Measurements from ENCODE around the gene PPP2R5B.

Gene PPP2R5B

DNA sequence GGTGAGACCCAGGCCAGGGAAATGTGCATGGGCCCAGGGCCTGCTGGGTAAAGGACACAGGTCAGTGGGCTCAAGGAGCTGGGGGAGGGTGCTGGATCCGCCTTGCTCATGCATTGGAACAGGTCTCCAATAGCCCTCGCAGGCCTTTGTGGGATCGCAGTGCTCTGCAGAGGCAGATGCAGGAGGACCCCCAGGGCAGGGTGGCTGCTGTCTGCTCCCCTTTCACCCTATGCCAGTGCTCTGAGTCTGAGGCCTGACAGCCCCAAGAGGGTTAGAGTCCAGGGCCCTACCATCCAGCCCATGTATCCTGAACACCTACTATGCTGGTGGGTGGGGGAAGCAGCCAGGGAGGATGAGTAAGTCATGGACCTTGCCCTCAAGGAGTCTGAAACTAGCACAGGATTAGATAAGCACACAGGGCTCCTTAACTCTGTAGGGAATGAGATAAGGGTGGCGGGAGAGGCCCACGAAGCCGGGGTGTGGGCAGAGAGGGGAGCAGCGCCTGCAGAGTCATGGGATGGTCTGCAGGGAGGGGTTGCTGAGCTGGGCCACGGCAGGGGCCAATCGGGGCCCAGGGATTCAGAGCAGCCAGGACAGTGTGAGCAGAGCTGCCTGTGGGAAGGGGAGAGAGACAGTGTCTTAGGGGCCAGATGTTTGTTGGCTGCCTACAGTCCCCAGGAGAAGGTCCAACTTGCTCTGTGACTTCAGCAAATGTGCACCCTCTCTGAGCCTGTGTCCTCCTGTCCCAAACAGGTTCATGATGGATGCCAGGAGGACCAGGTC, 35.6 kb upstream of the PPP2R5B start:
- no peak for DNase-seq (ENCODE audit: low read depth)
- TF ChIP-seq, protein P1, sequence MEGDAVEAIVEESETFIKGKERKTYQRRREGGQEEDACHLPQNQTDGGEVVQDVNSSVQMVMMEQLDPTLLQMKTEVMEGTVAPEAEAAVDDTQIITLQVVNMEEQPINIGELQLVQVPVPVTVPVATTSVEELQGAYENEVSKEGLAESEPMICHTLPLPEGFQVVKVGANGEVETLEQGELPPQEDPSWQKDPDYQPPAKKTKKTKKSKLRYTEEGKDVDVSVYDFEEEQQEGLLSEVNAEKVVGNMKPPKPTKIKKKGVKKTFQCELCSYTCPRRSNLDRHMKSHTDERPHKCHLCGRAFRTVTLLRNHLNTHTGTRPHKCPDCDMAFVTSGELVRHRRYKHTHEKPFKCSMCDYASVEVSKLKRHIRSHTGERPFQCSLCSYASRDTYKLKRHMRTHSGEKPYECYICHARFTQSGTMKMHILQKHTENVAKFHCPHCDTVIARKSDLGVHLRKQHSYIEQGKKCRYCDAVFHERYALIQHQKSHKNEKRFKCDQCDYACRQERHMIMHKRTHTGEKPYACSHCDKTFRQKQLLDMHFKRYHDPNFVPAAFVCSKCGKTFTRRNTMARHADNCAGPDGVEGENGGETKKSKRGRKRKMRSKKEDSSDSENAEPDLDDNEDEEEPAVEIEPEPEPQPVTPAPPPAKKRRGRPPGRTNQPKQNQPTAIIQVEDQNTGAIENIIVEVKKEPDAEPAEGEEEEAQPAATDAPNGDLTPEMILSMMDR (IDR thresholded peaks at IDR 0.05; ENCODE audit: low read depth, low read length, missing control alignments): no peak
- no peak overlapping the region for H3K4me3 ChIP-seq (ENCODE audit: low read depth, low read length)

DNA sequence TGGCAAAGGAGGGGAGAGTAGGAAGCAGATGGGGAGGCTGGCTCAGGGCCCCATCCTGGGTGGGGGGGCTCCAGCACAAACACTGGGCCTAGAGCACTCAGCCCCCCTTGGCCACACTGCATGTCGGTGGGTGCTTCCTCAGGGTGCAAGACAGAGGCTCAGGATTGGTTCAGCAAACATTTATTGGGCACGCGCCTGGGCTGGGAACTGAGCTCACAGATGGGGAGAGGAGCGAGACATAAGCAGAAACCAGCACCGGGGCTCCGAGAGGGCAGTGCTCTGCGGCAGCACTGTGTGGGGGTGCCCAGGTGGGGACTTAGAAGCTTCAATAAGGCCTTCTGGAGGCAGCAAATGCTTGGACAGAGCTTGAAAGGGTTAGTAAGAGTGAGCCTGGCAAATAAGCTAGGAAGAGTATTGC, 34.0 kb upstream of the PPP2R5B start:
- no peak for DNase-seq (ENCODE audit: low read depth)
- H3K4me3 ChIP-seq (ENCODE audit: low read depth, low read length): no peak overlapping the region
- TF ChIP-seq, protein P1 (IDR thresholded peaks at IDR 0.05; ENCODE audit: low read depth, low read length, missing control alignments): no peak

DNA sequence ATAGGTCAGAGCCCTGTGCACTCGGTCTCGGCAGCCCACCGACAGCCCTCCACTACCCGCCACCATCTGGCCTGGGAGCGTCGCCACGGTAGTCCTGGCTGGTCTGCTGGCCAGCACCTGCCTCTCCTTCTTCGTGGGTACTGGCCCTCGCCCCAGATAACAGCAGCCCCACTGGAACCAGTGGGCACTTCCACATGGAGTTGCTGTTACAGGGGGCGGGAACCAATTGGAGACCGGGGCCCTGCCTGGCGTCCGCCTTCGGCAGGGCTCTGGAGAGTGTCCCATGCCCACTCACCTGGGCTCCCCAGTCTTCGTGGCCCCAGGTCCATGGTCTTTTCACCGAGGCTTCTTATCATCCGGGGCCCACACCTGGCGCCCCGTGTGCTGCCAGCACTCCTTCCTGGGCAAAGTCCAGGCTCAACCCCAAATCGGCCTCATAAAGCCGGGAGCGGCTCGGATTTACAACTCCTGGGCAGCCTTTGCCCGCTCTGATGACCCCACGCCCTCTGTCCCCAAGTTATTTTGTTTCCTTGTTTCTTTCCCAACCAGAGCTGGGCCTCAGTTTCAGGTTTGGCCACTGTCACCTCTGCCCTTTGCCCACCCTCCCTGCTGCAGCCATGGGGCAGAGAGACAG, 33.2 kb upstream of the PPP2R5B start:
- H3K4me3 ChIP-seq (ENCODE audit: low read depth, low read length): no peak overlapping the region
- DNase-seq (ENCODE audit: low read depth): no peak
- TF ChIP-seq, protein P1 (IDR thresholded peaks at IDR 0.05; ENCODE audit: low read depth, low read length, missing control alignments): no peak

DNA sequence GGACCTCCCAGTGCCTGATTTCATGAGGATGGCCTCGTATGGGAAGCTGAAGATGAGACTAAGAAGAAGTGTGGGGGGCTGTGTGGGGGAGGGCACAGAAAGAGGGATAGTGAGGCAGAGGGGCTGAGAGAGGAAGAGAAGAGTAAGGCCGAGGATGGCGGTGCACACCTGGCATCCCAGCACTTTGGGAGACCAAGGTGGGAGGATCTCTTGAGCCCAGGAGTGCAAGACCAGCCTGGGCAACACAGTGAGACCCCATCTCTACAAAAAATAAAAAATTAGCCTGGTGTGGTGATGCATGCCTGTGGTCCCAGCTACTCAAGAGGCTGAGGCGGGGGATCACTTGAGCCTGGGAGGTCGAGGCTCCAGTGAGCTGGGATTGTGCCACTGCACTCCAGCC, 32.6 kb upstream of the PPP2R5B start:
- TF ChIP-seq, protein P1 (IDR thresholded peaks at IDR 0.05; ENCODE audit: low read depth, low read length, missing control alignments): no peak
- DNase-seq (ENCODE audit: low read depth): no peak
- no peak overlapping the region for H3K4me3 ChIP-seq (ENCODE audit: low read depth, low read length)

DNA sequence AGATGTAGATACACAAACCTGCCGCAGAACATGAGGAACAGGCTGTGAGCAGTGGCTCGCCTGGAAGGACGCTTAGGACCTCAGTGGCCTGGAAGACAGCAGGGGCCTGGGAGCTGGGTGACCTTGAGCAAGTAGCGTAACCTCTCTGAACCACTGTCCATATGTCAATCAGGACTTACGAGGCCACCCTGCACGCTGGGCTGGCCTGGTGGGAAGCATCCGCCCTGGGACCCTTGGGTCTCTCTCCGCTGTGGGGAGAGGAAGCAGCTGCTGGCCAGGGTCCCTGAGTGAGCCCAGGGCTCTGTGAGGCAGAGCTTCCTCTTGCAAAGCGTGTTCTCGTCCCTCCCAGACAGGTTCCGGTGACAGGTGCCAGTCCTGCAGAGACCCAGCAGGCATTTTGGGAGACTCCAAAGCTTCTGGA, 32.1 kb upstream of the PPP2R5B start:
- TF ChIP-seq, protein P1 (IDR thresholded peaks at IDR 0.05; ENCODE audit: low read depth, low read length, missing control alignments): no peak
- no peak overlapping the region for H3K4me3 ChIP-seq (ENCODE audit: low read depth, low read length)

DNA sequence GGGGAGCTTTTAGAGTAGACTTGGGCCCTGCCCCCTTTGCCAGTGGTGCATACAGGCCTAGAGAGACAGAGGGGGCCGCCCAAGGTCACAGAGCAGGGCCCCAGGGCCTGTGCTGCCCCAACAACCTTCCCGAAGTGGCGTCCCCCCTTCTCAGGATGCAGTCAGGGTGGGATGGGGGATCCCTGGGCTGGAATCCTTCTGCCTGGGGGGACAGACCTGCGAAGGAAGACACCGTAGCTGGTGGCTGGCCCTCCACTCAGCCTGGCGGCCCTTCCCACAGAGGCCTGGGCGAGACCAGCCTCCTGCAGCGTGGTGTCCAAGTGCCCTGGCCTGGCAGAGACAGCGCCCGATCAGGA, 31.7 kb upstream of the PPP2R5B start:
- no peak for DNase-seq (ENCODE audit: low read depth)
- H3K4me3 ChIP-seq (ENCODE audit: low read depth, low read length): no peak overlapping the region
- TF ChIP-seq, protein P1 (IDR thresholded peaks at IDR 0.05; ENCODE audit: low read depth, low read length, missing control alignments): no peak

More for the DNA sequence above, 32.1 kb upstream of the PPP2R5B start:
- DNase-seq (ENCODE audit: low read depth): no peak
